ENCODE measurements around the gene SLC45A2. TPM values are rescaled to one million over a fixed set of nuclear protein-coding genes. Genes with fewer than 3 reads are reported as not detected.

SLC45A2 gene
- total and polyA plus RNA-seq, 10 donors: 0.07 to 0.74 TPM; not detected in 8

DNA sequence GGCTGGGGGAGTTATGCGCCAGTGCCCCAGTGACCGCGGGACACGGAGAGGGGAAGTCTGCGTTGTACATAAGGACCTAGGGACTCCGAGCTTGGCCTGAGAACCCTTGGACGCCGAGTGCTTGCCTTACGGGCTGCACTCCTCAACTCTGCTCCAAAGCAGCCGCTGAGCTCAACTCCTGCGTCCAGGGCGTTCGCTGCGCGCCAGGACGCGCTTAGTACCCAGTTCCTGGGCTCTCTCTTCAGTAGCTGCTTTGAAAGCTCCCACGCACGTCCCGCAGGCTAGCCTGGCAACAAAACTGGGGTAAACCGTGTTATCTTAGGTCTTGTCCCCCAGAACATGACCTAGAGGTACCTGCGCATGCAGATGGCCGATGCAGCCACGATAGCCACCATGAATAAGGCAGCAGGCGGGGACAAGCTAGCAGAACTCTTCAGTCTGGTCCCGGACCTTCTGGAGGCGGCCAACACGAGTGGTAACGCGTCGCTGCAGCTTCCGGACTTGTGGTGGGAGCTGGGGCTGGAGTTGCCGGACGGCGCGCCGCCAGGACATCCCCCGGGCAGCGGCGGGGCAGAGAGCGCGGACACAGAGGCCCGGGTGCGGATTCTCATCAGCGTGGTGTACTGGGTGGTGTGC, 48.0 kb downstream of the SLC45A2 start, which contains the start of gene RXFP3:
Gene RXFP3 (plus strand): TSS at position 6 of the 636 bp plus-strand sequence. CDS start 355 bp downstream, at position 361.
- intact Hi-C loops (cut with DNase I; ENCODE audit: low total_unique reads): no loop called here
- no peak for DNase-seq

DNA sequence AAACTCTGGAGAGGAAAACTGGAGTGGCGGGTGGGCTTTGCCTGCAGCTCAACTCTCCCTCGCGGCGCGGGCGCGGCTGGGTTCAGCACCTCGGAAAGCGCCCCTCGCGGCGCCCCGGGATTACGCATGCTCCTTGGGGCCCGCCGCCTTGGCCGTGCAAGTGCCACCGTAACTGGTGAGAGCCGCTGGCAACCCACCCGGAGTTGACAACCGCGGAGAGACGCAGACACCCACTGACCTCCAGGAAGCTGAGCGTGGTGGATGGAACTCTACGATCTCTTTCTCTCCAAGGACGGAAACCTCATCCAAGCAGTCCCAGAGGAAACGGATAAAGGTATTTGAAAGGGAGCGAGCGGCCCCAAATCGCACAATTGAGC, 48.5 kb downstream of the SLC45A2 start:
- H3K4me1 ChIP-seq: peaks cover 0 to 20% (median 11%) of the 10 kb centered on the region in 6 donors
- H3K36me3 ChIP-seq: no peaks in the 10 kb centered on the region
- no peak for DNase-seq
- H3K4me3 ChIP-seq: peak overlapping the region in 4 of 8 donors; percentile 6 to 48 (median 23)
- intact Hi-C loops (cut with DNase I; ENCODE audit: low total_unique reads): no loop called here
- 2 to 3% (median 2%) methylated on average over 20 to 30 of the region's 30 CpGs for WGBS, 5 donors
- H3K27ac ChIP-seq: no peak overlapping the region
- TF ChIP-seq POLR2AphosphoS5 (IDR thresholded peaks at IDR 0.05) (no peak), POLR2A (IDR thresholded peaks at IDR 0.05) (no peak)
- TF ChIP-seq, protein P1, sequence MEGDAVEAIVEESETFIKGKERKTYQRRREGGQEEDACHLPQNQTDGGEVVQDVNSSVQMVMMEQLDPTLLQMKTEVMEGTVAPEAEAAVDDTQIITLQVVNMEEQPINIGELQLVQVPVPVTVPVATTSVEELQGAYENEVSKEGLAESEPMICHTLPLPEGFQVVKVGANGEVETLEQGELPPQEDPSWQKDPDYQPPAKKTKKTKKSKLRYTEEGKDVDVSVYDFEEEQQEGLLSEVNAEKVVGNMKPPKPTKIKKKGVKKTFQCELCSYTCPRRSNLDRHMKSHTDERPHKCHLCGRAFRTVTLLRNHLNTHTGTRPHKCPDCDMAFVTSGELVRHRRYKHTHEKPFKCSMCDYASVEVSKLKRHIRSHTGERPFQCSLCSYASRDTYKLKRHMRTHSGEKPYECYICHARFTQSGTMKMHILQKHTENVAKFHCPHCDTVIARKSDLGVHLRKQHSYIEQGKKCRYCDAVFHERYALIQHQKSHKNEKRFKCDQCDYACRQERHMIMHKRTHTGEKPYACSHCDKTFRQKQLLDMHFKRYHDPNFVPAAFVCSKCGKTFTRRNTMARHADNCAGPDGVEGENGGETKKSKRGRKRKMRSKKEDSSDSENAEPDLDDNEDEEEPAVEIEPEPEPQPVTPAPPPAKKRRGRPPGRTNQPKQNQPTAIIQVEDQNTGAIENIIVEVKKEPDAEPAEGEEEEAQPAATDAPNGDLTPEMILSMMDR (IDR thresholded peaks at IDR 0.05 in 8 of 11, conservative IDR thresholded peaks at IDR 0.05 in 3 of 11): peak in 5 of 11 experiments; percentile 6 to 35 (median 21)
- H3K27me3 ChIP-seq (replicated peaks in 1 of 7): peaks cover 0 to 64% (median 40%) of the 10 kb centered on the region in 7 donors
- H3K9me3 ChIP-seq: no peaks in the 10 kb centered on the region

More for the DNA sequence above, 48.0 kb downstream of the SLC45A2 start, which contains the start of gene RXFP3:
- 9 to 29% (median 12%) methylated on average over 12 to 45 of the region's 45 CpGs for WGBS, 5 donors
- peaks cover 0 to 69% (median 40%) of the 10 kb centered on the region in 7 donors for H3K27me3 ChIP-seq (replicated peaks in 1 of 7)
- TF ChIP-seq, protein P1 (IDR thresholded peaks at IDR 0.05 in 8 of 11, conservative IDR thresholded peaks at IDR 0.05 in 3 of 11): no peak
- TF ChIP-seq POLR2A (IDR thresholded peaks at IDR 0.05): no peak
- no peak for TF ChIP-seq POLR2AphosphoS5 (IDR thresholded peaks at IDR 0.05)
- H3K36me3 ChIP-seq: no peaks in the 10 kb centered on the region
- peaks cover 0 to 20% (median 11%) of the 10 kb centered on the region in 6 donors for H3K4me1 ChIP-seq
- H3K9me3 ChIP-seq: no peaks in the 10 kb centered on the region
- peak within 1 kb of the TSS in 4 of 8 donors; percentile 6 to 48 (median 23) for H3K4me3 ChIP-seq
- no peak within 1 kb of the TSS for H3K27ac ChIP-seq

DNA sequence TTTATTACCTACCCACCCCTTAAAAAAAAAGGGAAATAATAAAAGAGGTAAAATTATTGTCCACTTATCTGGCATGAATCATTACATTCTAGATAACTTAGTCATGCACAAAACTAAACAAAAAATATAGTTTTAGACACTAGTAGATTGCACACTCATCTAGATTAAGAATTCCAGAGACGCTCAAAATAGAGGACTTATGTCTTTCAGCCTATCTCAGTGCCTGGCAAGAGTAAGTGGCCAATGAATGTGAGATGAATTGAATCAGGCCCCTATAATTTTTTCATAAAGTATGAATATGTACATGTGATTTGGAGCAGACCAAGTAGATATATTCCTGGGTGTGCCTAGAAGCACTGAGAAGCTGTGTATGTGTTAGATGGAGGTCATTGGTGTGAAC, 50.3 kb downstream of the SLC45A2 start:
- Histone ChIP-seq H3K9me3 (no peaks in the 10 kb centered on the region), H3K27ac (no peak overlapping the region), H3K27me3 (replicated peaks in 1 of 7) (peaks cover 0 to 47% (median 40%) of the 10 kb centered on the region in 7 donors), H3K4me3 (no peak overlapping the region), H3K36me3 (no peaks in the 10 kb centered on the region), H3K4me1 (peaks cover 0 to 20% (median 11%) of the 10 kb centered on the region in 6 donors)
- no peak for DNase-seq
- intact Hi-C loops (cut with DNase I; ENCODE audit: low total_unique reads): no loop called here
- TF ChIP-seq, protein P1 (IDR thresholded peaks at IDR 0.05 in 8 of 11, conservative IDR thresholded peaks at IDR 0.05 in 3 of 11): no peak
- TF ChIP-seq POLR2AphosphoS5 (IDR thresholded peaks at IDR 0.05): no peak
- no peak for TF ChIP-seq POLR2A (IDR thresholded peaks at IDR 0.05)
- 73 to 92% (median 81%) methylated on average over 1 of the region's 1 CpG for WGBS, 5 donors

DNA sequence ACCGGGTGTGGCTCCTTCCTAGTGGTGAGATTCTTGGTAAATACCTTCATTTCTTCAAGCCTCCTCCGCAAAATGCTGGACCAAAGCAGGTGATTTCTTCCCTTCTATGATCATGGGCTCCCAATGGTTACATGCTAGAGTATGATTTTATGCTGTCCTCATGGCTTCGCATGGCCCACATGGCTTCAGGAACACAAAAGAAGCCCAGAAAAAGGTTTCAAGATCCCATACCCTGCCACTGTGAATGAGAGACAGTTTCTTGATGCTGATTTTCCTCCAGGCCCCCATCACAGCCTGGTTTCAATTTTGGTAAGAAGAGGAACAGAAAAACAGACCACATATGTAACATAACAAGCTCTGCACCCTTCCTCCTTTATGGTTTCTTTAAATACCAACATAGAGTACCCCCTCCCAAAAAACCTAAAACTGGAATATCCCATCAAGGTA, 50.7 kb downstream of the SLC45A2 start:
- intact Hi-C loops (cut with DNase I; ENCODE audit: low total_unique reads): no loop called here

More for the DNA sequence above, 50.7 kb downstream of the SLC45A2 start:
- H3K4me1 ChIP-seq: peaks cover 0 to 20% (median 11%) of the 10 kb centered on the region in 6 donors
- 75 to 90% (median 84%) methylated on average over 3 of the region's 3 CpGs for WGBS, 5 donors
- H3K27me3 ChIP-seq (replicated peaks in 1 of 7): peaks cover 0 to 43% (median 36%) of the 10 kb centered on the region in 7 donors
- no peak for DNase-seq
- H3K9me3 ChIP-seq: no peaks in the 10 kb centered on the region
- no peak overlapping the region for H3K27ac ChIP-seq
- no peaks in the 10 kb centered on the region for H3K36me3 ChIP-seq
- no peak for TF ChIP-seq POLR2AphosphoS5 (IDR thresholded peaks at IDR 0.05)
- no peak for TF ChIP-seq POLR2A (IDR thresholded peaks at IDR 0.05)
- TF ChIP-seq, protein P1 (IDR thresholded peaks at IDR 0.05 in 8 of 11, conservative IDR thresholded peaks at IDR 0.05 in 3 of 11): no peak
- no peak overlapping the region for H3K4me3 ChIP-seq
